ENCODE results near the gene HECW1. TPM values are rescaled to one million over a fixed set of nuclear protein-coding genes. Genes with fewer than 3 reads are reported as not detected.

Gene HECW1
- total RNA-seq, 1 donor from 2014 or later = 0.11 TPM

GRCh38 chr7:43398831-43399230 is 286.4 kb downstream of the HECW1 start:
- H3K4me1 Mint-ChIP-seq = peaks cover 11% of the 10 kb centered on the region
- Histone ChIP-seq H3K4me3 (no peak overlapping the region), H3K4me1 (peaks cover 10% of the 10 kb centered on the region), H3K79me2 (ENCODE audit: low read depth) (no peaks in the 10 kb centered on the region), H2AFZ (replicated peaks) (no peak overlapping the region), H3K36me3 (peaks cover 5% of the 10 kb centered on the region), H3K9ac (no peak overlapping the region), H3K9me3 (ENCODE audit: low read depth) (no peaks in the 10 kb centered on the region), H3K27ac (no peak overlapping the region), H3K4me2 (no peak overlapping the region), H3K27me3 (no peaks in the 10 kb centered on the region), H3F3A (ENCODE audit: low read depth) (no peaks in the 10 kb centered on the region), H4K20me1 (ENCODE audit: low read depth) (no peaks in the 10 kb centered on the region)
- no peak overlapping the region for H3K4me3 Mint-ChIP-seq
- no peak for TF ChIP-seq CTCF (IDR thresholded peaks at IDR 0.05)
- no peak for TF ChIP-seq EZH2phosphoT487 (IDR thresholded peaks at IDR 0.05)
- no peak for TF ChIP-seq EZH2 (IDR thresholded peaks at IDR 0.05)
- H3K9me3 Mint-ChIP-seq = no peaks in the 10 kb centered on the region
- H3K36me3 Mint-ChIP-seq = peaks cover 3% of the 10 kb centered on the region
- no peak for DNase-seq (ENCODE audit: low spot score)
- no peaks in the 10 kb centered on the region for H3K27me3 Mint-ChIP-seq (ENCODE audit: insufficient read depth, low read depth)
- no peak overlapping the region for H3K27ac Mint-ChIP-seq

- H3K9me3 Mint-ChIP-seq = no peaks in the 10 kb centered on the region
- TF ChIP-seq CTCF (IDR thresholded peaks at IDR 0.05) (no peak), EZH2phosphoT487 (IDR thresholded peaks at IDR 0.05) (no peak), EZH2 (IDR thresholded peaks at IDR 0.05) (no peak)
- peak; percentile 27 for DNase-seq (ENCODE audit: low spot score)
- H3F3A ChIP-seq (ENCODE audit: low read depth) = no peaks in the 10 kb centered on the region
- no peak overlapping the region for H3K27ac Mint-ChIP-seq
- no peaks in the 10 kb centered on the region for H3K36me3 Mint-ChIP-seq
- H3K79me2 ChIP-seq (ENCODE audit: low read depth) = no peaks in the 10 kb centered on the region
- no peaks in the 10 kb centered on the region for H3K27me3 Mint-ChIP-seq (ENCODE audit: insufficient read depth, low read depth)
- no peak overlapping the region for H3K4me3 Mint-ChIP-seq
- H3K4me1 Mint-ChIP-seq = peaks cover 13% of the 10 kb centered on the region
- no peaks in the 10 kb centered on the region for H3K36me3 ChIP-seq
- no peaks in the 10 kb centered on the region for H4K20me1 ChIP-seq (ENCODE audit: low read depth)
- H3K27ac ChIP-seq = no peak overlapping the region
- H3K4me3 ChIP-seq = no peak overlapping the region
- H3K9ac ChIP-seq = no peak overlapping the region
- H3K27me3 ChIP-seq = no peaks in the 10 kb centered on the region
- no peak overlapping the region for H2AFZ ChIP-seq (replicated peaks)
- H3K4me1 ChIP-seq = peaks cover 22% of the 10 kb centered on the region
- no peaks in the 10 kb centered on the region for H3K9me3 ChIP-seq (ENCODE audit: low read depth)
- H3K4me2 ChIP-seq = no peak overlapping the region
These were observed 293.5 kb downstream of the HECW1 start for GRCh38 chr7:43405948-43406347.

GRCh38 chr7:43406961-43407360 is 294.5 kb downstream of the HECW1 start:
- Histone ChIP-seq H3K36me3 (no peaks in the 10 kb centered on the region), H3K79me2 (ENCODE audit: low read depth) (no peaks in the 10 kb centered on the region), H3K9ac (no peak overlapping the region), H3K27ac (no peak overlapping the region), H3K27me3 (no peaks in the 10 kb centered on the region), H3K4me3 (no peak overlapping the region), H2AFZ (replicated peaks) (no peak overlapping the region), H3F3A (ENCODE audit: low read depth) (no peaks in the 10 kb centered on the region), H3K4me2 (peak overlapping the region; percentile 37), H3K9me3 (ENCODE audit: low read depth) (no peaks in the 10 kb centered on the region), H4K20me1 (ENCODE audit: low read depth) (no peaks in the 10 kb centered on the region), H3K4me1 (peaks cover 22% of the 10 kb centered on the region)
- H3K36me3 Mint-ChIP-seq = no peaks in the 10 kb centered on the region
- H3K27me3 Mint-ChIP-seq (ENCODE audit: insufficient read depth, low read depth) = no peaks in the 10 kb centered on the region
- H3K9me3 Mint-ChIP-seq = no peaks in the 10 kb centered on the region
- TF ChIP-seq CTCF (IDR thresholded peaks at IDR 0.05) = no peak
- no peak for TF ChIP-seq EZH2 (IDR thresholded peaks at IDR 0.05)
- no peak for TF ChIP-seq EZH2phosphoT487 (IDR thresholded peaks at IDR 0.05)
- no peak overlapping the region for H3K27ac Mint-ChIP-seq
- no peak overlapping the region for H3K4me3 Mint-ChIP-seq
- H3K4me1 Mint-ChIP-seq = peaks cover 13% of the 10 kb centered on the region
- DNase-seq (ENCODE audit: low spot score) = peak; percentile 68

Measured in neural progenitor cell (in vitro differentiated cells).